Nephron (organoid): ENCODE measurements around the gene SH3RF3.

ENCODE experiments used
- H3K27ac Mint-ChIP-seq, 3 experiments: 2 replicates each; pipeline ENCODE4 v1.8.0; 2020; ENCODE audit warnings: mixed read lengths in 3 of 3, mild to moderate bottlenecking in 2 of 3, moderate library complexity in 1 of 3
- H3K27me3 Mint-ChIP-seq: 2 replicates; pipeline ENCODE4 v1.8.0; 2021; ENCODE audit warnings: low read depth, mild to moderate bottlenecking, moderate library complexity, mixed read lengths
- H3K36me3 Mint-ChIP-seq: 2 replicates; pipeline ENCODE4 v1.8.0; 2020; ENCODE audit warnings: low read depth, mixed read lengths
- H3K4me1 Mint-ChIP-seq: 2 replicates; pipeline ENCODE4 v1.8.0; 2020; ENCODE audit warnings: mixed read lengths
- H3K4me3 Mint-ChIP-seq, 3 experiments: 2 replicates each; pipeline ENCODE4 v1.8.0; 2020; ENCODE audit warnings: mild to moderate bottlenecking in 3 of 3, mixed read lengths in 3 of 3, moderate library complexity in 2 of 3
- H3K9me3 Mint-ChIP-seq: 2 replicates; pipeline ENCODE4 v1.8.0; 2020; ENCODE audit warnings: mixed read lengths
- TF ChIP-seq, protein P1 (sequence below), 3 experiments: fragments of 200-600 bp; sonication (generic); IDR thresholded peaks; one replicate each; pipeline ENCODE4 v1.5.0; 2021; ENCODE audit warnings: antibody characterized with exemption in 3 of 3; ENCODE audit not compliant: unreplicated experiment in 3 of 3

Gene SH3RF3

GRCh38 chr2:109463236-109463635 lies 334.2 kb downstream of the SH3RF3 start:
- Mint-ChIP-seq H3K27ac (no peak overlapping the region), H3K4me3 (no peak overlapping the region), H3K9me3 (no peaks in the 10 kb centered on the region), H3K27me3 (peaks cover 12% of the 10 kb centered on the region), H3K36me3 (peaks cover 3% of the 10 kb centered on the region), H3K4me1 (peaks cover 20% of the 10 kb centered on the region)
- TF ChIP-seq, protein P1, sequence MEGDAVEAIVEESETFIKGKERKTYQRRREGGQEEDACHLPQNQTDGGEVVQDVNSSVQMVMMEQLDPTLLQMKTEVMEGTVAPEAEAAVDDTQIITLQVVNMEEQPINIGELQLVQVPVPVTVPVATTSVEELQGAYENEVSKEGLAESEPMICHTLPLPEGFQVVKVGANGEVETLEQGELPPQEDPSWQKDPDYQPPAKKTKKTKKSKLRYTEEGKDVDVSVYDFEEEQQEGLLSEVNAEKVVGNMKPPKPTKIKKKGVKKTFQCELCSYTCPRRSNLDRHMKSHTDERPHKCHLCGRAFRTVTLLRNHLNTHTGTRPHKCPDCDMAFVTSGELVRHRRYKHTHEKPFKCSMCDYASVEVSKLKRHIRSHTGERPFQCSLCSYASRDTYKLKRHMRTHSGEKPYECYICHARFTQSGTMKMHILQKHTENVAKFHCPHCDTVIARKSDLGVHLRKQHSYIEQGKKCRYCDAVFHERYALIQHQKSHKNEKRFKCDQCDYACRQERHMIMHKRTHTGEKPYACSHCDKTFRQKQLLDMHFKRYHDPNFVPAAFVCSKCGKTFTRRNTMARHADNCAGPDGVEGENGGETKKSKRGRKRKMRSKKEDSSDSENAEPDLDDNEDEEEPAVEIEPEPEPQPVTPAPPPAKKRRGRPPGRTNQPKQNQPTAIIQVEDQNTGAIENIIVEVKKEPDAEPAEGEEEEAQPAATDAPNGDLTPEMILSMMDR (IDR thresholded peaks at IDR 0.05; ENCODE audit: unreplicated experiment in 3 of 3), result no peak

- peaks cover 12% of the 10 kb centered on the region for H3K27me3 Mint-ChIP-seq
- peaks cover 23% of the 10 kb centered on the region for H3K4me1 Mint-ChIP-seq
- H3K36me3 Mint-ChIP-seq, result peaks cover 3% of the 10 kb centered on the region
- H3K9me3 Mint-ChIP-seq, result no peaks in the 10 kb centered on the region
- no peak overlapping the region for H3K27ac Mint-ChIP-seq
- no peak overlapping the region for H3K4me3 Mint-ChIP-seq
- TF ChIP-seq, protein P1 (IDR thresholded peaks at IDR 0.05; ENCODE audit: unreplicated experiment in 3 of 3), result no peak
Observed at GRCh38 chr2:109463891-109464290, 334.9 kb downstream of the SH3RF3 start.

GRCh38 chr2:109466674-109467575 lies 337.9 kb downstream of the SH3RF3 start:
- peaks cover 10% of the 10 kb centered on the region for H3K27me3 Mint-ChIP-seq
- peaks cover 36% of the 10 kb centered on the region for H3K4me1 Mint-ChIP-seq
- TF ChIP-seq, protein P1 (IDR thresholded peaks at IDR 0.05; ENCODE audit: unreplicated experiment in 3 of 3), result no peak
- H3K4me3 Mint-ChIP-seq, result no peak overlapping the region
- H3K9me3 Mint-ChIP-seq, result no peaks in the 10 kb centered on the region
- no peaks in the 10 kb centered on the region for H3K36me3 Mint-ChIP-seq
- H3K27ac Mint-ChIP-seq, result no peak overlapping the region

DNA sequence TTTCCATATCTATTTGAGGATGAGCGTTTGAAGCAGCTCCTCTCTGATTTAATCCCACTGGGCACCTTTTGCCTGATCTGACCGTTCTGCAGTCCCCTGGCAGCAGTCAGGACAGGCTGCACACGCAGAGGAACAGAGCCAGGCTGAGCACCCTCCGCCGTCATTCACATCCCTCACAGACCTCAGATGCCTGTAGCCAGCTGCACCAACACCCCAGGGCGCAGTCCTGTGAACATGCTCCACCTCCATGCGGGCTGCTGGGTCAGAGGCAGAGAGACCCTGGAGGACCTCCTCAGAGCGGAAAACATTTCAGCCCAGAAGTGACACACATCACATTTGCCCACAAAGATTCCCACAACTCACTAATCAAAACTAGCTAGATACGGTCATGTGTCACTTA lies 338.7 kb downstream of the SH3RF3 start:
- Mint-ChIP-seq H3K27ac (peak overlapping the region in 1 of 3 experiments; percentile 17), H3K27me3 (peaks cover 10% of the 10 kb centered on the region), H3K4me1 (peaks cover 43% of the 10 kb centered on the region), H3K36me3 (no peaks in the 10 kb centered on the region), H3K4me3 (no peak overlapping the region), H3K9me3 (no peaks in the 10 kb centered on the region)
- TF ChIP-seq, protein P1 (IDR thresholded peaks at IDR 0.05; ENCODE audit: unreplicated experiment in 3 of 3), result no peak

- H3K9me3 Mint-ChIP-seq, result no peaks in the 10 kb centered on the region
- no peak overlapping the region for H3K27ac Mint-ChIP-seq
- no peaks in the 10 kb centered on the region for H3K36me3 Mint-ChIP-seq
- peaks cover 12% of the 10 kb centered on the region for H3K27me3 Mint-ChIP-seq
- TF ChIP-seq, protein P1 (IDR thresholded peaks at IDR 0.05; ENCODE audit: unreplicated experiment in 3 of 3), result no peak
- H3K4me1 Mint-ChIP-seq, result peaks cover 53% of the 10 kb centered on the region
- H3K4me3 Mint-ChIP-seq, result no peak overlapping the region
Observed at GRCh38 chr2:109468893-109469292, 339.9 kb downstream of the SH3RF3 start.

DNA sequence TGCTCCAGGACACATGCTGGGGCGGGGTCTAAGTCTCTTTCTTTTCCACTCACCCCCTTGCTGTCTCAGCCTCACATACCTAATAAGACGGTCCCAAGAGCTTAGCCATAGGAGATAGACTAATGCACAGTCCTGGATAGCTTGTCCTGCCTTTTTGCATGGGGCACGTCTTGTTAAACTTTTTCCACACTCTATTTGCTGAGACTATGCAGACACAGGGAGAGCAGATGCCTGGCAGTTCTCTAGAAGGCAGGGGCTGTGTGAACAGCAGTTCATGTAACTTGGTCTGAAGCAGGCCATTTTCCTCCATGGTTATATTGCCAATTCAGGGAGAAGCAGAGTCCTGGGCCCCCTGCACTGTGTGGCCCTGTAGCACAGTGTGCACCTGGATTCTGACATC lies 342.7 kb downstream of the SH3RF3 start:
- Mint-ChIP-seq H3K27me3 (peaks cover 16% of the 10 kb centered on the region), H3K36me3 (no peaks in the 10 kb centered on the region), H3K27ac (peak overlapping the region in 1 of 3 experiments; percentile 26), H3K4me1 (peaks cover 62% of the 10 kb centered on the region), H3K9me3 (no peaks in the 10 kb centered on the region), H3K4me3 (no peak overlapping the region)
- TF ChIP-seq, protein P1 (IDR thresholded peaks at IDR 0.05; ENCODE audit: unreplicated experiment in 3 of 3), result no peak
